Measurements from ENCODE around the gene SLC24A3.

The SLC24A3 gene

DNA sequence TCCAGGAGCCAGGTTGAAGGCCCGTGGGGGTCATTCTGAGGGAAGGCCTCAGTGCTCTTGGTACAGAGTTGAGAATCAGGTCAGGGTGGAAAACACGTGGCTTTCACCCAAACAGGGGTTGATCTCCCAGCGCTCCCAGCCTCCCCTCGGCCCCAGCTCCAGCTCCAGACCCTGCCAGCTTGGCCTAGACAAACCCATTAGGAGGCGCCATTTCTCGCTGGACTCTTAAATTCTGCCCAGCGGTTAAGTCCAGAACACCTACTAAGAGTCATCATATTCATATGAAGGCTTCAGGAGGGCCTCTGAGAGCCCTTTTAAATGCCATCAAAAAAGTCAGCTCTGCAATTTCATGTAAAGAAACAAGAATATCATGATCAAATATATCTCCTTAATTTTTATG is 387.6 kb downstream of the SLC24A3 start:
- H3K4me3 ChIP-seq (replicated peaks; ENCODE audit: low read depth, low read length) = no peak overlapping the region
- TF ChIP-seq, protein P1, sequence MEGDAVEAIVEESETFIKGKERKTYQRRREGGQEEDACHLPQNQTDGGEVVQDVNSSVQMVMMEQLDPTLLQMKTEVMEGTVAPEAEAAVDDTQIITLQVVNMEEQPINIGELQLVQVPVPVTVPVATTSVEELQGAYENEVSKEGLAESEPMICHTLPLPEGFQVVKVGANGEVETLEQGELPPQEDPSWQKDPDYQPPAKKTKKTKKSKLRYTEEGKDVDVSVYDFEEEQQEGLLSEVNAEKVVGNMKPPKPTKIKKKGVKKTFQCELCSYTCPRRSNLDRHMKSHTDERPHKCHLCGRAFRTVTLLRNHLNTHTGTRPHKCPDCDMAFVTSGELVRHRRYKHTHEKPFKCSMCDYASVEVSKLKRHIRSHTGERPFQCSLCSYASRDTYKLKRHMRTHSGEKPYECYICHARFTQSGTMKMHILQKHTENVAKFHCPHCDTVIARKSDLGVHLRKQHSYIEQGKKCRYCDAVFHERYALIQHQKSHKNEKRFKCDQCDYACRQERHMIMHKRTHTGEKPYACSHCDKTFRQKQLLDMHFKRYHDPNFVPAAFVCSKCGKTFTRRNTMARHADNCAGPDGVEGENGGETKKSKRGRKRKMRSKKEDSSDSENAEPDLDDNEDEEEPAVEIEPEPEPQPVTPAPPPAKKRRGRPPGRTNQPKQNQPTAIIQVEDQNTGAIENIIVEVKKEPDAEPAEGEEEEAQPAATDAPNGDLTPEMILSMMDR (IDR thresholded peaks at IDR 0.05; ENCODE audit: low read depth, low read length, missing control alignments) = no peak
- DNase-seq (ENCODE audit: extremely low read depth, low read depth) = no peak

DNA sequence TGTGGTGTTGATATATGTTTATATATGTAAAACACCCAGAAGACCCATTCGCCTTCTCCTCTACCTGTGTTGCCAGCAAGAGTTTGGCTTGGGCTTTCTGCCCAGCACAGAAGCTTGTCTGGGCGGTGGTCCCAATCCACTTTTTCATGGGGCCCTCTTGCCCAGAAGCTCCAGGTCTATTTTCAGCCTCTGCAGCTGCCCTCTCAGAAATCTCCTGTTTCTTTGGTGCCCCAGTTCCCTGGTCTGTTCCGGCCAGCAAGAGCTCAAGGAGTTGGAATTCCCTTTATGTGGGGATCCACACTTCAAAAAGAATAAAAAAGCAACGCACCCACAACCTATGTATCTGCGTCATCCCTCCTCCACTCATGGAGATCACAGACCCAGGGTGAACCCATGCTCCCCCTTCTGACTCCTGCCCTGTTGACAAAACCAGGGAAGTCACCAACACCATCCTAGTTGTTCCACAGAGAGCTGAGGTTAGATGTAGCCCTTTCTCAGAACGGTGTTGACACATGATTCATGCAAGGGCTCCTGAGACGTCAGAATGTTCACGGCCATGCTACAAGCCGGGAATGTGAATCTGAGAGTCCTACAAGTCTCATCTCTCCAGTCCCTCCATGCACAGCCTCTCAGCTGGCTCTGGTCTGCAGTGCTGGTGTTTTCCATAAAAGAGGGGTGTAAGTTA is 388.8 kb downstream of the SLC24A3 start:
- no peak overlapping the region for H3K4me3 ChIP-seq (replicated peaks; ENCODE audit: low read depth, low read length)
- no peak for DNase-seq (ENCODE audit: extremely low read depth, low read depth)
- TF ChIP-seq, protein P1 (IDR thresholded peaks at IDR 0.05; ENCODE audit: low read depth, low read length, missing control alignments) = no peak

DNA sequence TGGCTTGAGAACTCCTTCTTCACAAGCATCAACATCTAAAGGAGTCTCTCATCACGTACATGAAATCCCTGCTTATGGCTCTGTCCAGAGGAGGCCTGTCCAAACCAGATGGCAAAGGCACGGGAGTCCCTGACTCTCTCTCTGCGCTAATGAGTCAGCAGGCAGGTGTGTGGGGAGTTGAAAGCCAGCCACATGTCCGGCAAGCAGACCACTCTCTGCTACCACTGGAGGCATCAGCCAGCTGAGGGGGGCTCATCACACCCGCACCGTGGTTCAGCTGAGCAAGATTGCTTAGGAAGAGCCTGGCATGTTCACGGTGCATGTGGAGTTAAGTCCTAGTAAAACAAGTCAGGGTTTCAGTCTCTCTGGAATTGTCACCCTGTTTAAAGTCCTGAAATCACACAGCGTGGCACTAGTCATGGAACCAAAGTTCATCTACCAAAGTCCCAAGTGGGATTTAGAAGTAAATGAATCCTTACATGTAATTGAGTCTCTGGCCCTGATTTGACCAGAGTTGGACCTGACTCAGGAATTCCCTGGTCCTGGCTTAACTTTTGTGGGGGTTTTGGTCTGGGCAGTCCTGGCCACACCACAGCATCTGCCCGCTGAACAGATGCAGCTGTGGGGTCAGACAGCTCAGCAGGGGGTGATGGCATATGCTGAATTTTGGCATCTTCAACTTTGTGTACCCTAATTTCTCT is 390.4 kb downstream of the SLC24A3 start:
- TF ChIP-seq, protein P1 (IDR thresholded peaks at IDR 0.05; ENCODE audit: low read depth, low read length, missing control alignments) = no peak
- no peak overlapping the region for H3K4me3 ChIP-seq (replicated peaks; ENCODE audit: low read depth, low read length)
- DNase-seq (ENCODE audit: extremely low read depth, low read depth) = no peak

DNA sequence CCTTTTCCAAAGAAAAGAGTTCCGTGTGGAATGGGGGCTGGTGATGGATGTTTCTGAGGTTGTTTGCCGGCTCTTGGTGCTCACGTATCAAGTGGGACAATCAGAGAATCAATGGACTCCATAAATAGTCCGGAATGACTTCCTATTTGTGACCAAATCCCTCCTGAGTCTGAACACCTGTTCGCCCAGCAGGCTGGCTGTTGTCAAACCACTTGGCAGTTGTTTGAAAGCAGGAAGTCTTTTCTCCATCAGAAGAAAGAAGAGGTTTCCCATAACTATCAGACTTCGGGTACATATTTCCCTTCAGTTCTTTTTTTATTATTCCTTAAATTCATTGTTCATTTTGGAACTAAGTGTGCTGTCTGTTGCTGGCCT is 390.9 kb downstream of the SLC24A3 start:
- TF ChIP-seq, protein P1 (IDR thresholded peaks at IDR 0.05; ENCODE audit: low read depth, low read length, missing control alignments) = no peak
- H3K4me3 ChIP-seq (replicated peaks; ENCODE audit: low read depth, low read length) = no peak overlapping the region
- DNase-seq (ENCODE audit: extremely low read depth, low read depth) = no peak

DNA sequence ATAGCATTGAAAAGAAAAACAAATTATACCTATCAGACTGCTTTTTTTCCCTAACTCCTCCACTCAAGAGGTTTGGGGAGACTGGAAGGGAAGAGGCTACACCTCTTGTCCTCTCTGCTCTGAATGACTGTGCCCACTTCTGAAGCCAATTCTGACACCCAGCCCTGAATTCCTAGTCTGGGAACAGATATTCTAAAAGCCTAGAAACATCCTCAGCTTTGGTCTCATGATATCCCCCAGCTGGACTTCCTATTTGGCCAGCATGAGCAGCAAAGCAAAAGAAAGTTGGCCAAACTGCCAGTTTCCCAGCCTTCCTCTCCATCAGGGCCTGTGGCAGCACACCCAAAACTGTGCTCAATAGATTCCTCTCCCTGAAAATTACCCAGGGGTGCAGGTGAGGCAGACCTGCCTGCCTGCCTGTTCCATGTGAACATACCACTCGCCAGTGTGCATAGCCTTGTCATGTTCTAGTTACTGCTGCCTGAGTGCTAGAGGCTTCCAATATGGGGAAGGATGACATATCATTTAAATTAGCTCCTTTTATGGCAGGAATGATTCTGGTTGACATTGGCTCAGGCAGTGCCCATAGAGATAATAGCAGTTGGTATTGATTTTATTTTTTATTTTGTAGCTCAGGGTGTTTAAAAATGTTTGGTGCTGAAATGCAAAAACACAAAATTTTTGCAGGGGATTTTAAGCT is 393.5 kb downstream of the SLC24A3 start:
- no peak for DNase-seq (ENCODE audit: extremely low read depth, low read depth)
- TF ChIP-seq, protein P1 (IDR thresholded peaks at IDR 0.05; ENCODE audit: low read depth, low read length, missing control alignments) = no peak
- H3K4me3 ChIP-seq (replicated peaks; ENCODE audit: low read depth, low read length) = no peak overlapping the region

DNA sequence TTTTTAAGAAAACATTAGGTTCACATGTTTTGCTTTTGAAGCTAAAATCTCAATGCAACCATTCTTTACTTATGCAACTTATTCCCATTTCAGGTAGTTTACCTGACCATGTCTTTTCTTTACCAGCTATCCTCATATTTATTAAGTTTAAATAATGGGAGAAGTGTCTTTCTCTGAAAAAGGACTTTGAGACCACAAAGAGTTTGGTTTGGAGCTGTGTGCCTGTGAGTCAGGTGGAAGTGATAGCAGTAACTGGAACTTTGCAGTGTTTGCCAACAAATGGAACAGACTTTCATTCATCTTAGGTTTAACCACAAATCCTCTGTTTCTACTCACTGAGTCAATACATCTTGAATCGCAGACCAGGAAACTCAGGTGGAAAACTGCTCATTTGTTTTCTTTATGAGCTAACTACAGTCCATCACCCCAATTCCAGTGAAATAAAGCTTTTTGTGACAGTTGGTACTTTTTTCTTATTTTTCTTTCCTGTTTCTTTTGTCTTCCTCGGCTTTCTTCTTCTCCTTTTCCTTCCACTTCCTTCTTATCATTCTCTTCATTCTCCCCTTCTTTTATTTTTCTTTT is 397.3 kb downstream of the SLC24A3 start:
- DNase-seq (ENCODE audit: extremely low read depth, low read depth) = no peak
- no peak overlapping the region for H3K4me3 ChIP-seq (replicated peaks; ENCODE audit: low read depth, low read length)
- TF ChIP-seq, protein P1 (IDR thresholded peaks at IDR 0.05; ENCODE audit: low read depth, low read length, missing control alignments) = no peak
